Measurements from ENCODE around the gene CSNK1E. TPM values are rescaled to one million over a fixed set of nuclear protein-coding genes. Genes with fewer than 3 reads are reported as not detected.

Gene CSNK1E
- total and polyA plus RNA-seq, 9 of the 15 experiments (the other 6 are each of a cell fraction or from before 2014, with no cell fraction given): 2.7 to 70.0 (median 41.3) TPM

GRCh38 chr22:38300946-38301345 is 16.3 kb downstream of the CSNK1E start:
- Histone ChIP-seq H3K9me1 (ENCODE audit: control insufficient read depth, insufficient read depth, low read length) (peaks cover 2% of the 10 kb centered on the region), H3K4me2 (ENCODE audit: insufficient read depth, low read length) (no peak overlapping the region), H4K20me1 (replicated peaks; ENCODE audit: control insufficient read depth, insufficient read depth, low read length) (peaks cover 6% of the 10 kb centered on the region; the same call in 1 of the 2 replicates), H3K9ac (ENCODE audit: insufficient read depth in 1 of 2, low read depth in 2 of 2, low read length in 2 of 2) (no peak overlapping the region), H3K4me1 (replicated peaks in 1 of 2; ENCODE audit: control insufficient read depth in 2 of 2, insufficient read depth in 2 of 2, low read length in 2 of 2) (peaks cover 6 to 7% of the 10 kb centered on the region in 2 experiments; a peak in 4 of 5 replicates), H3K27me3 (ENCODE audit: control insufficient read depth in 2 of 2, insufficient read depth in 2 of 2, low read length in 2 of 2) (no peaks in the 10 kb centered on the region), H3K9me3 (replicated peaks; ENCODE audit: control insufficient read depth, insufficient read depth, low read depth, low read length) (no peaks in the 10 kb centered on the region), H3K79me2 (ENCODE audit: control insufficient read depth, insufficient read depth, low read length) (peaks cover 26% of the 10 kb centered on the region), H3K27ac (ENCODE audit: extremely low read depth, low read depth, low read length) (no peak overlapping the region), H2AFZ (ENCODE audit: low read depth, low read length) (no peak overlapping the region), H3K4me3 (no peak overlapping the region), H3K36me3 (ENCODE audit: control insufficient read depth, insufficient read depth, low read length) (peaks cover 78% of the 10 kb centered on the region; the same call in 2 of the 3 replicates)
- no peak for ATAC-seq
- in situ Hi-C loops (cut with MboI): no loop called here
- no TSS peak for BruUV-seq (replicated peaks)
- FAIRE-seq: no peak
- CTCF ChIA-PET (ENCODE audit: low intra/inter-chr PET ratio): no interaction called here
- 94% methylated on average over 3 of the region's 3 CpGs for WGBS (ENCODE audit: insufficient coverage, low coverage, missing lambda C conversion rate)
- TF ChIP-seq POU5F1 (IDR thresholded peaks at IDR 0.05; ENCODE audit: borderline replicate concordance, low read depth, low read length, partially characterized antibody): no peak
- TF ChIP-seq ARNT (IDR thresholded peaks at IDR 0.05): no peak
- TF ChIP-seq FOXJ2 (tag; IDR thresholded peaks at IDR 0.05): no peak
- TF ChIP-seq ZBED1 (IDR thresholded peaks at IDR 0.05): no peak
- TF ChIP-seq NFATC3 (IDR thresholded peaks at IDR 0.05): no peak
- POLR2A ChIA-PET: no interaction called here
- intact Hi-C loops (cut with micrococcal nuclease): no loop called here
- DNase-seq (ENCODE audit: extremely low read depth in 1 of 4, low spot score in 3 of 4): no peak

- intact Hi-C loops (cut with micrococcal nuclease) (no loop called here), in situ Hi-C loops (cut with MboI) (no loop called here)
- 93% methylated on average over 13 of the region's 26 CpGs for WGBS (ENCODE audit: insufficient coverage, low coverage, missing lambda C conversion rate)
- no peak overlapping the region for H2AFZ ChIP-seq (ENCODE audit: low read depth, low read length)
- peaks cover 20% of the 10 kb centered on the region for H3K79me2 ChIP-seq (ENCODE audit: control insufficient read depth, insufficient read depth, low read length)
- no peaks in the 10 kb centered on the region for H3K9me1 ChIP-seq (ENCODE audit: control insufficient read depth, insufficient read depth, low read length)
- peaks cover 81% of the 10 kb centered on the region; the same call in 2 of the 3 replicates for H3K36me3 ChIP-seq (ENCODE audit: control insufficient read depth, insufficient read depth, low read length)
- no peak overlapping the region for H3K4me3 ChIP-seq
- no peak overlapping the region for H3K4me2 ChIP-seq (ENCODE audit: insufficient read depth, low read length)
- no peak for ATAC-seq
- no TSS peak for BruUV-seq (replicated peaks)
- POLR2A ChIA-PET: interaction anchor here (0.7 kb wide), 1 partner anchor 27 kb away, joined by 4 read pairs; no protein-coding TSS in a partner anchor
- H3K27me3 ChIP-seq (ENCODE audit: control insufficient read depth in 2 of 2, insufficient read depth in 2 of 2, low read length in 2 of 2): no peaks in the 10 kb centered on the region
- no peak overlapping the region for H3K9ac ChIP-seq (ENCODE audit: insufficient read depth in 1 of 2, low read depth in 2 of 2, low read length in 2 of 2)
- H3K4me1 ChIP-seq (replicated peaks in 1 of 2; ENCODE audit: control insufficient read depth in 2 of 2, insufficient read depth in 2 of 2, low read length in 2 of 2): peaks cover 1 to 3% of the 10 kb centered on the region in 2 experiments; a peak in 3 of 5 replicates
- DNase-seq (ENCODE audit: extremely low read depth in 1 of 4, low spot score in 3 of 4): no peak
- CTCF ChIA-PET (ENCODE audit: low intra/inter-chr PET ratio): no interaction called here
- no peaks in the 10 kb centered on the region for H3K9me3 ChIP-seq (replicated peaks; ENCODE audit: control insufficient read depth, insufficient read depth, low read depth, low read length)
- H4K20me1 ChIP-seq (replicated peaks; ENCODE audit: control insufficient read depth, insufficient read depth, low read length): no peaks in the 10 kb centered on the region; the same call in 1 of the 2 replicates
- FAIRE-seq: no peak
- no peak overlapping the region for H3K27ac ChIP-seq (ENCODE audit: extremely low read depth, low read depth, low read length)
- TF ChIP-seq ETS1 (conservative IDR thresholded peaks at IDR 0.05; ENCODE audit: control insufficient read depth, low read depth, low read length): no peak
- TF ChIP-seq GTF2B (IDR thresholded peaks at IDR 0.05; ENCODE audit: extremely low read depth, insufficient read length): no peak
- no peak for TF ChIP-seq TFAM (CRISPR knock-in tag; conservative IDR thresholded peaks at IDR 0.05)
- TF ChIP-seq BRCA1 (IDR thresholded peaks at IDR 0.05): no peak
- no peak for TF ChIP-seq BRCA1 (CRISPR knock-in tag; IDR thresholded peaks at IDR 0.05)
- no peak for TF ChIP-seq PPARD (CRISPR knock-in tag; IDR thresholded peaks at IDR 0.05)
- TF ChIP-seq, protein P1, sequence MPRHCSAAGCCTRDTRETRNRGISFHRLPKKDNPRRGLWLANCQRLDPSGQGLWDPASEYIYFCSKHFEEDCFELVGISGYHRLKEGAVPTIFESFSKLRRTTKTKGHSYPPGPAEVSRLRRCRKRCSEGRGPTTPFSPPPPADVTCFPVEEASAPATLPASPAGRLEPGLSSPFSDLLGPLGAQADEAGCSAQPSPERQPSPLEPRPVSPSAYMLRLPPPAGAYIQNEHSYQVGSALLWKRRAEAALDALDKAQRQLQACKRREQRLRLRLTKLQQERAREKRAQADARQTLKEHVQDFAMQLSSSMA (CRISPR knock-in tag; IDR thresholded peaks at IDR 0.05): no peak
- no peak for TF ChIP-seq GATAD2B (IDR thresholded peaks at IDR 0.05; ENCODE audit: borderline replicate concordance)
- no peak for TF ChIP-seq SMARCB1 (IDR thresholded peaks at IDR 0.05; ENCODE audit: insufficient read length, low read depth)
Measured at GRCh38 chr22:38300197-38300945, 16.9 kb downstream of the CSNK1E start.
